Measurements from ENCODE around the gene UBE2I. TPM values are rescaled to one million over a fixed set of nuclear protein-coding genes. Genes with fewer than 3 reads are reported as not detected.

Gene UBE2I
- total and polyA plus RNA-seq, 4 donors, result 19.4 to 23.9 (median 22.5) TPM

DNA sequence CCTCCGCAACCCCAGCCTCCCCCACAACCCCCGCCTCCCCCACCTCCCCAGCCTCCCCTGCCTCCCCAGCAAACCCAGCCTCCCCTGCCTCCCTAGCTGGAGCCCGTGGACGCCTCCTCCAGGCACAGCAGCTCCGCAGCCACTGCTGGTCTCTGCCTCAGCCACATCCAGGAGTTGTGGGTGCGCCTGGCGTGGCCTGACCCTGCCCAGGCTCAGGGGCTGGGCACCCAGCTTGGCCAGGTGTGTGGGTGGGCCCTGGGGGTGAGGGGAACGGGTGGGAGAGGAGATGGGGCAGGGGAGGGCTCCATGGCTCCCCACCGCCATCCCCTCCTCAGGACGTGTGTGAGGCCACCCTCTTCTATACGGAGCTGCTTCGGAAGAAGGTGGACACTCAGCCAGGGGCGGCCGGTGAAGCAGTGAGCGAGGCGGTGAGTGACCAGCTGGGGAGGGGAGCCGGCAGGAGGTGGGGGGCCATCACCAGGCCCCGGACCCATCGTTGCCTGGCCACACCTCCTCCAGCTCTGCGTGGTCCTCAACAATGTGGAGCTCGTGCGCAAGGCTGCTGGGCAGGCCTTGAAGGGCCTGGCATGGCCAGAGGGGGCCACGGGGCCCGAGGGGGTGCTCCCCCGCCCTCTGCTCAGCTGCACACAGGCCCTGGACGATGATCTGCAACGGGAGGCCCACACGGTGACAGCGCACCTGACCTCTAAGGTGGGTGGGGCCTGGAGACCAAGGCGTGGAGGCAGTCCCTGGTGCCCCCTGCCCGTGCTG, 36.4 kb downstream of the UBE2I start:
- DNase-seq (ENCODE audit: low spot score), result no peak
- Histone ChIP-seq H3K9me3 (ENCODE audit: control insufficient read depth in 4 of 4, low read length in 3 of 4) (no peaks in the 10 kb centered on the region), H3K9ac (ENCODE audit: low read depth in 1 of 2, low read length in 2 of 2) (no peak overlapping the region), H3K4me1 (ENCODE audit: control insufficient read depth in 4 of 4, insufficient read depth in 4 of 4, low read length in 3 of 4) (peaks cover 8 to 31% (median 22%) of the 10 kb centered on the region in 4 donors), H3K36me3 (ENCODE audit: control insufficient read depth in 4 of 4, insufficient read depth in 3 of 4, low read depth in 1 of 4, low read length in 3 of 4) (peaks cover 3 to 14% (median 6%) of the 10 kb centered on the region in 4 donors), H3K4me3 (ENCODE audit: low read depth in 1 of 3, low read length in 3 of 3) (no peak overlapping the region), H3K27ac (ENCODE audit: low read depth in 1 of 2, low read length in 2 of 2) (no peak overlapping the region), H3K27me3 (ENCODE audit: control insufficient read depth in 4 of 4, insufficient read depth in 4 of 4, low read length in 3 of 4) (no peaks in the 10 kb centered on the region)
- TF ChIP-seq HNF4A (conservative IDR thresholded peaks at IDR 0.05), result no peak
- TF ChIP-seq, protein P1, sequence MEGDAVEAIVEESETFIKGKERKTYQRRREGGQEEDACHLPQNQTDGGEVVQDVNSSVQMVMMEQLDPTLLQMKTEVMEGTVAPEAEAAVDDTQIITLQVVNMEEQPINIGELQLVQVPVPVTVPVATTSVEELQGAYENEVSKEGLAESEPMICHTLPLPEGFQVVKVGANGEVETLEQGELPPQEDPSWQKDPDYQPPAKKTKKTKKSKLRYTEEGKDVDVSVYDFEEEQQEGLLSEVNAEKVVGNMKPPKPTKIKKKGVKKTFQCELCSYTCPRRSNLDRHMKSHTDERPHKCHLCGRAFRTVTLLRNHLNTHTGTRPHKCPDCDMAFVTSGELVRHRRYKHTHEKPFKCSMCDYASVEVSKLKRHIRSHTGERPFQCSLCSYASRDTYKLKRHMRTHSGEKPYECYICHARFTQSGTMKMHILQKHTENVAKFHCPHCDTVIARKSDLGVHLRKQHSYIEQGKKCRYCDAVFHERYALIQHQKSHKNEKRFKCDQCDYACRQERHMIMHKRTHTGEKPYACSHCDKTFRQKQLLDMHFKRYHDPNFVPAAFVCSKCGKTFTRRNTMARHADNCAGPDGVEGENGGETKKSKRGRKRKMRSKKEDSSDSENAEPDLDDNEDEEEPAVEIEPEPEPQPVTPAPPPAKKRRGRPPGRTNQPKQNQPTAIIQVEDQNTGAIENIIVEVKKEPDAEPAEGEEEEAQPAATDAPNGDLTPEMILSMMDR (IDR thresholded peaks at IDR 0.05; ENCODE audit: low read depth, low read length, missing input control), result no peak
- no peak for TF ChIP-seq GABPA (IDR thresholded peaks at IDR 0.05 in 1 of 2, conservative IDR thresholded peaks at IDR 0.05 in 1 of 2)
- WGBS, result 86% methylated on average over 31 of the region's 31 CpGs

DNA sequence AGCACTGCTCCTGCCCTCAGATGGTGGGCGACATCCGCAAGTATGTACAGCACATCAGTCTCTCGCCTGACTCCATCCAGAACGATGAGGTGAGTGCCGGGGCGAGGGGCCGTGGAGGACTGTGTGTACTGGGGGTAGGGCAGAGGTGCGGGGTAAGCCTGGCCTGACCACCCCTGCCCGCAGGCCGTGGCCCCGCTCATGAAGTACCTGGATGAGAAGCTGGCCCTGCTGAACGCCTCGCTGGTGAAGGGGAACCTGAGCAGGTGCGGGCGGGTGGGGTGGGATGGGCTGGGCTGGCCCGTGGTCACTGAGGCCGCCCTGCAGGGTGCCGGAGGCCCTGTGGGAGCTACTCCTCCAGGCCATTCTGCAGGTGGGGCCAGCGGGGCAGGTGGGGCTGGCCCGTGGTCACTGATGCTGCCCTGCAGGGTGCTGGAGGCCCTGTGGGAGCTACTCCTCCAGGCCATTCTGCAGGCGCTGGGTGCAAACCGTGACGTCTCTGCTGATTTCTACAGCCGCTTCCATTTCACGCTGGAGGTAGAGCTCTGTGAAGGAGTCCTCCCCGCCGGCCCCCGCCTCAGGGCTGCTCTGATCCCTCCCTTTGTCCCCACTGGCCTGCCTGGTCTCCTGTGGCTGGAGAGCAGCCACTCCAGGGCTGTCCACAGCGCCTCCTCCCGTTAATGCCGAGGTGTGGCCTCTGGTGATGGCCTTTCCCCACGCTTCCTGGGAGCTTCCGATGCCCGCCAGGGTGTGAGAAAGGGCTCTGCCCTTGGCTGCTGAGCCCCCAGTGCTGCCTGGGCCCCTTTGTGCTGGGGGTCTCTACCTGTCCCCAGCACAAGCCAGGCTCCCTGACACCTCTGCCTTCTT, 37.2 kb downstream of the UBE2I start:
- TF ChIP-seq HNF4G (IDR thresholded peaks at IDR 0.05) (no peak), RXRA (IDR thresholded peaks at IDR 0.05) (no peak), JUND (IDR thresholded peaks at IDR 0.05) (no peak), NR2F2 (IDR thresholded peaks at IDR 0.05) (no peak)
- TF ChIP-seq, protein P2, sequence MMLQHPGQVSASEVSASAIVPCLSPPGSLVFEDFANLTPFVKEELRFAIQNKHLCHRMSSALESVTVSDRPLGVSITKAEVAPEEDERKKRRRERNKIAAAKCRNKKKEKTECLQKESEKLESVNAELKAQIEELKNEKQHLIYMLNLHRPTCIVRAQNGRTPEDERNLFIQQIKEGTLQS (IDR thresholded peaks at IDR 0.05), result no peak
- H3K9me3 ChIP-seq (ENCODE audit: control insufficient read depth in 4 of 4, low read length in 3 of 4), result no peaks in the 10 kb centered on the region
- 83% methylated on average over 34 of the region's 34 CpGs for WGBS
- H3K27me3 ChIP-seq (ENCODE audit: control insufficient read depth in 4 of 4, insufficient read depth in 4 of 4, low read length in 3 of 4), result no peaks in the 10 kb centered on the region
- no peak for DNase-seq (ENCODE audit: low spot score)
- H3K36me3 ChIP-seq (ENCODE audit: control insufficient read depth in 4 of 4, insufficient read depth in 3 of 4, low read depth in 1 of 4, low read length in 3 of 4), result peaks cover 3 to 14% (median 6%) of the 10 kb centered on the region in 4 donors
- H3K27ac ChIP-seq (ENCODE audit: low read depth in 1 of 2, low read length in 2 of 2), result no peak overlapping the region
- peaks cover 9 to 39% (median 28%) of the 10 kb centered on the region in 4 donors for H3K4me1 ChIP-seq (ENCODE audit: control insufficient read depth in 4 of 4, insufficient read depth in 4 of 4, low read length in 3 of 4)
- H3K9ac ChIP-seq (ENCODE audit: low read depth in 1 of 2, low read length in 2 of 2), result no peak overlapping the region
- H3K4me3 ChIP-seq (ENCODE audit: low read depth in 1 of 3, low read length in 3 of 3), result no peak overlapping the region

DNA sequence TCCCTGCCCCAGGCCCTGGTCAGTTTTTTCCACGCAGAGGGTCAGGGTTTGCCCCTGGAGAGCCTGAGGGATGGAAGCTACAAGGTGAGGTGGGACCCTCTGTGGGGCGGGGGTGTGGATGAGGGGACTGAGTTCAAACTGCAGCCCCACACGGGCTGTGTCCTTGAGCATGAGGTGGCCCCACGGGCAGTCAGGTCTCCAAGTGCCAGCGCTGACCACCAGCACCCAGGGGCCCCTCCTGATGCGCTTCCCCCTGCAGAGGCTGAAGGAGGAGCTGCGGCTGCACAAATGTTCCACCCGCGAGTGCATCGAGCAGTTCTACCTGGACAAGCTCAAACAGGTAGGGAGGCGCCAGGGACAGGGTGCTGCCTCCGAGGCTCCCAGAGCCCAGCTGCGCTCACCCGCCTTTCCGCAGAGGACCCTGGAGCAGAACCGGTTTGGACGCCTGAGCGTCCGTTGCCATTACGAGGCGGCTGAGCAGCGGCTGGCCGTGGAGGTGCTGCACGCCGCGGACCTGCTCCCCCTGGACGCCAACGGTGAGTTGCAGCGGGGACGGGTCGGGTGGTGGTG, 37.9 kb downstream of the UBE2I start:
- Histone ChIP-seq H3K36me3 (ENCODE audit: control insufficient read depth in 4 of 4, insufficient read depth in 3 of 4, low read depth in 1 of 4, low read length in 3 of 4) (peaks cover 3 to 14% (median 6%) of the 10 kb centered on the region in 4 donors), H3K27ac (ENCODE audit: low read depth in 1 of 2, low read length in 2 of 2) (no peak overlapping the region), H3K4me3 (ENCODE audit: low read depth in 1 of 3, low read length in 3 of 3) (no peak overlapping the region), H3K27me3 (ENCODE audit: control insufficient read depth in 4 of 4, insufficient read depth in 4 of 4, low read length in 3 of 4) (no peaks in the 10 kb centered on the region), H3K9ac (ENCODE audit: low read depth in 1 of 2, low read length in 2 of 2) (no peak overlapping the region), H3K4me1 (ENCODE audit: control insufficient read depth in 4 of 4, insufficient read depth in 4 of 4, low read length in 3 of 4) (peaks cover 9 to 41% (median 30%) of the 10 kb centered on the region in 4 donors), H3K9me3 (ENCODE audit: control insufficient read depth in 4 of 4, low read length in 3 of 4) (no peaks in the 10 kb centered on the region)
- 93% methylated on average over 31 of the region's 31 CpGs for WGBS
- DNase-seq (ENCODE audit: low spot score), result no peak
- TF ChIP-seq YY1 (IDR thresholded peaks at IDR 0.05) (no peak), RAD21 (IDR thresholded peaks at IDR 0.05) (no peak), FOXA2 (IDR thresholded peaks at IDR 0.05) (no peak), RXRA (IDR thresholded peaks at IDR 0.05) (no peak), SP1 (IDR thresholded peaks at IDR 0.05) (no peak), GABPA (IDR thresholded peaks at IDR 0.05 in 1 of 2, conservative IDR thresholded peaks at IDR 0.05 in 1 of 2) (no peak)
- TF ChIP-seq, protein P1 (IDR thresholded peaks at IDR 0.05; ENCODE audit: low read depth, low read length, missing input control), result no peak
- TF ChIP-seq, protein P3, sequence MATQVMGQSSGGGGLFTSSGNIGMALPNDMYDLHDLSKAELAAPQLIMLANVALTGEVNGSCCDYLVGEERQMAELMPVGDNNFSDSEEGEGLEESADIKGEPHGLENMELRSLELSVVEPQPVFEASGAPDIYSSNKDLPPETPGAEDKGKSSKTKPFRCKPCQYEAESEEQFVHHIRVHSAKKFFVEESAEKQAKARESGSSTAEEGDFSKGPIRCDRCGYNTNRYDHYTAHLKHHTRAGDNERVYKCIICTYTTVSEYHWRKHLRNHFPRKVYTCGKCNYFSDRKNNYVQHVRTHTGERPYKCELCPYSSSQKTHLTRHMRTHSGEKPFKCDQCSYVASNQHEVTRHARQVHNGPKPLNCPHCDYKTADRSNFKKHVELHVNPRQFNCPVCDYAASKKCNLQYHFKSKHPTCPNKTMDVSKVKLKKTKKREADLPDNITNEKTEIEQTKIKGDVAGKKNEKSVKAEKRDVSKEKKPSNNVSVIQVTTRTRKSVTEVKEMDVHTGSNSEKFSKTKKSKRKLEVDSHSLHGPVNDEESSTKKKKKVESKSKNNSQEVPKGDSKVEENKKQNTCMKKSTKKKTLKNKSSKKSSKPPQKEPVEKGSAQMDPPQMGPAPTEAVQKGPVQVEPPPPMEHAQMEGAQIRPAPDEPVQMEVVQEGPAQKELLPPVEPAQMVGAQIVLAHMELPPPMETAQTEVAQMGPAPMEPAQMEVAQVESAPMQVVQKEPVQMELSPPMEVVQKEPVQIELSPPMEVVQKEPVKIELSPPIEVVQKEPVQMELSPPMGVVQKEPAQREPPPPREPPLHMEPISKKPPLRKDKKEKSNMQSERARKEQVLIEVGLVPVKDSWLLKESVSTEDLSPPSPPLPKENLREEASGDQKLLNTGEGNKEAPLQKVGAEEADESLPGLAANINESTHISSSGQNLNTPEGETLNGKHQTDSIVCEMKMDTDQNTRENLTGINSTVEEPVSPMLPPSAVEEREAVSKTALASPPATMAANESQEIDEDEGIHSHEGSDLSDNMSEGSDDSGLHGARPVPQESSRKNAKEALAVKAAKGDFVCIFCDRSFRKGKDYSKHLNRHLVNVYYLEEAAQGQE (IDR thresholded peaks at IDR 0.05), result no peak
- TF ChIP-seq, protein P4, sequence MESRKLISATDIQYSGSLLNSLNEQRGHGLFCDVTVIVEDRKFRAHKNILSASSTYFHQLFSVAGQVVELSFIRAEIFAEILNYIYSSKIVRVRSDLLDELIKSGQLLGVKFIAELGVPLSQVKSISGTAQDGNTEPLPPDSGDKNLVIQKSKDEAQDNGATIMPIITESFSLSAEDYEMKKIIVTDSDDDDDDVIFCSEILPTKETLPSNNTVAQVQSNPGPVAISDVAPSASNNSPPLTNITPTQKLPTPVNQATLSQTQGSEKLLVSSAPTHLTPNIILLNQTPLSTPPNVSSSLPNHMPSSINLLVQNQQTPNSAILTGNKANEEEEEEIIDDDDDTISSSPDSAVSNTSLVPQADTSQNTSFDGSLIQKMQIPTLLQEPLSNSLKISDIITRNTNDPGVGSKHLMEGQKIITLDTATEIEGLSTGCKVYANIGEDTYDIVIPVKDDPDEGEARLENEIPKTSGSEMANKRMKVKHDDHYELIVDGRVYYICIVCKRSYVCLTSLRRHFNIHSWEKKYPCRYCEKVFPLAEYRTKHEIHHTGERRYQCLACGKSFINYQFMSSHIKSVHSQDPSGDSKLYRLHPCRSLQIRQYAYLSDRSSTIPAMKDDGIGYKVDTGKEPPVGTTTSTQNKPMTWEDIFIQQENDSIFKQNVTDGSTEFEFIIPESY (IDR thresholded peaks at IDR 0.05), result no peak
